HG03108 (cell line): ENCODE data around the gene KANK3.
"Not testable (repeated sequence)": the region's sequence is repeated elsewhere in the genome, so short reads cannot be mapped to it uniquely, and the experiment has no call there.

Experiments used
- ATAC-seq: cut with Tn5 transposase; IDR thresholded peaks from one replicate; pipeline ENCODE4 v1.9.1; 2021; ENCODE audit warnings: moderate library complexity; ENCODE audit not compliant: unreplicated experiment

KANK3 gene

DNA sequence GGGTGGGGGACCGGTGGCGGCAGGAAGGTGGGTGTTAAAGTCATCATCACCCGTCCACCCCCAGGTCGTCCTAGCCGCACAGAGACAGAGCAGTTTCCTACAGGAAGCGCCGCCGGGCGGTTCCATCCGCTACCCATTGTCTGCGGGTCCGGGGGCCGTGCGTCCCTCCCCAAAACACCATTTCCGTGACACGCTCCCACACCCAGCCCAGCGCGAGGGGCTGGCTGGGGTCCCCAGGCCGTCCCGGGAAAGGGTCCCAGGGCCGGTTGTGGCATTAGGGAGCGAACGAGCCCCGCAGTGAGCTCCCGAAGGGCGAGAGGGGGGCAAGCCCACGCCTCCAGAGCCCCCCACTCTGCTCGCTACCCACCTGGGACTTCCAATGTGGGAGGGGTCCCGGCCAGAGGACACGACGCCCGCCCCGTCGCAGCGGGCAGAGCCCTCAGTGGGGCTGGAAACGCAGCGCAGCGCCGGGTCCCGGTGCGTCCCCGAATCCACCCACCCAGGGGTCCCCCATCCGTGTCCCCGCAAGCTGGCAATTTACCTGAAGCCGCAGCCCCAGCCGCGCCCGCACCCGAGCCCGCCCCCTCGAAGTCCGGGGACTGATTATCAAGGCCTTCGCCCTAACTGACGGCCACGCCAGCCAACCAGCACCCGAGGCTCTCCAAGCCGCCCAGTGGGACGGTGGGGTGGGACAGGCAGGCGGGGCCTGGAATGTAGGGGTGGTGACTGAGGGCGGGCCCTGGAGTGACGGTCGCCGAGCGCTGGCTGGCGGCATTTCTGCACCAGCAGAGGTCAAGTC is at the start of gene KANK3:
Gene KANK3 (minus strand): TSS at position 579 of the 799 bp plus-strand sequence. CDS start 5,434 bp downstream, outside the sequence.
- peak; percentile 96 for ATAC-seq

DNA sequence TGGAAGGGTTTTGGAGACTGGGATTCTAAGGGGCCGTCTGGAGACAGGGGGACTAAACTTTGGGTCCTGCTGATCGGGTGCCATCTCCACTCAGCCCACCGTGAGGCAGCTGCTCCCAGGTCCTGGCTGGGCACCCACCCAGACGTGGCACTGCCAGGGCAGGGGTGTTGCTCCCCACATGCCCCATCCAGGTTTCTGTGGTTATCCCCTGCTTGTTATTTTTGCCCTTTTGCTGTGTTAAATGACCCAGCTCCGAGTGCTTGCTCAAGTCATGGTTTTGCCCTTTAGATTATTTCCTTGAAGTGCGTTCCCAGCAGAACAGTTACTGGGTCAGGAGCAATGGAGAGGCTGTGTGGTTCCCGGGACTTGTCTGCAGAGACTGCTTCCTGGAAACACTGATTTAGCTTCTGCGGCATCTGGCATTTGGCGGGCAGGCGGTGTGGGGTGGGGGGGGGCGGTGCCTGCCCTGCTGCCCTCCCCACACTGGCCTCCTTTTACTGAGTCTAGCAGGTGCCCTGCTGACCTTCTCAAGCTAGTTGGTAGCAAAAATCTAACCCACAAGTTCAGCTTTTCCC is 49.0 kb upstream of the KANK3 start:
- no peak for ATAC-seq

DNA sequence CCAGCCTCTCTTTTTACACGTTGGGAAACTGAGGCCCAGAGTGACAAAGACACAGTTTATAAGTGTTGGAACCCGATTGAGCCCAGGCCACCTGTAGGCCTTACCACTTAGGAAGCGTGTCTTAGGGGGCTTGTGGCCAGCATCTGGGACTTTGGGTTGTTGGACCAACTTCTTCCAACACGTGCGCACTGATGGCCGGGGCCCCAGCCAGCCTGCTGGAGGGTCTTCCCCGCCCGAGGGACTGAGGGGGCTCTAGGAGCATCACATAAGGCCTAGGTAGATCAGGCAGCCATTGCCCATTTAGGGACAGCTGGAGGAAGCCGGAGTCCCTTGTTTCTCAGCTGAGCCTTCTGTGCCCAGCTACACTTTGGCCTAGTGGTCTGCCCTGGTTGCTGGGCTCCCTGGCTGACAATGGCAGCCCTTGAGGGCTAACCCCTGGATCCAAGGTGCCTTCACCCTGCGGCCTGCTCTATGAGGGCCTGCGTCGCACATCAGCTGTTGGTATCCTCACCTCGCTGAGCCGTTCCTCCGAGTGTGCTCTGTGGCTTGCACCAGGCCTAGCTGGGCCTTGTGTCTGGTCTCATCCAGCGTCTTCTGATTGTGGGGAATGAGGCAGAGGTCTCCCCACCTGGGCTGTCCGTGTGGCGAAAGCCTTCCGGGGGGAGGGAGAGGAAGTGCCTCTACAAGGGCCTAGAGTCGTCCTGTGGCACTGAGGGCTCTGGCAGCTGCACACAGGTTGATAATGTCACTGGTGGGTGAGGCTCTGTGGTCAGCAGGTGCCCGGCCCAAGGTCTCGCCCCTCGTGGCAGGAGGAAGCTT is 48.3 kb upstream of the KANK3 start:
- ATAC-seq, result no peak

DNA sequence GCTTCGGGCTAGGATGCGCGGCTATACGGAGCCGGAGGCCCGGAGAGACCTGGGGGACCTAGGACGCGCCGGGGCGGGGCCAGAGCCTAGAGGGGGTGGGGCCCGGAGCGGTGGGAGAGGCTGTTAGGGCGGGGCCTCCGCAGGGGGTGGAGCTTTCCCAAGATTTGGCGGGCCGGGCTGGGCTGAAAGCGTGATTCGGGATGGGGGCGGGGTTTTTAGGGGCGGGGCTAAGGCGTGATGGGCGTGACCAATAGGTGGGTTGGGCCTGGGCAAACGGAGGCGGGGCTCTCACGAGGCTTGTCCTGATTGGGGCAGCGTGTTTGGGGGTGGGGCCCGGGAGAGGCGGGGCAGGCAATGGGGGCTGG is 47.5 kb upstream of the KANK3 start:
- ATAC-seq, result peak; percentile 33

GRCh38 chr19:8389891-8390616 is 47.0 kb upstream of the KANK3 start, which contains the start of gene RAB11B:
TSS of gene RAB11B (plus strand) at chr19:8390360. CDS start at chr19:8390417, 57 bp downstream.
- ATAC-seq, result peak; percentile 86

DNA sequence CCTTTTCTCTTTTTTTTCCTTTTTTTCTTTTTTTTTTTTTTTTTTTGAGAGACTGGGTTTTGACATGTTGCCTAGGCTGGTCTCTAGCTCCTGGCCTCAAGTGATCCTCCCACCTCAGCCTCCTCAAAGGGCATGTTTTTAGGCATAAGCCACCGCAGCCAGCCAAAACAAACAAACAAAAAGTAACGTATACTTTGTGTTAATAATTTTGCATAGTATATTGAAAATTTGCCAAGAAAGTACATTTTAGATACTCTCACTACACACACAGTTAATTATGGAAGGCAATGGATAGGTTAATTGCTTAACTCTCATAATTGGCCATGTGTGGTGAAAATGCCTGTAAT is 45.5 kb upstream of the KANK3 start:
- ATAC-seq, result no peak

DNA sequence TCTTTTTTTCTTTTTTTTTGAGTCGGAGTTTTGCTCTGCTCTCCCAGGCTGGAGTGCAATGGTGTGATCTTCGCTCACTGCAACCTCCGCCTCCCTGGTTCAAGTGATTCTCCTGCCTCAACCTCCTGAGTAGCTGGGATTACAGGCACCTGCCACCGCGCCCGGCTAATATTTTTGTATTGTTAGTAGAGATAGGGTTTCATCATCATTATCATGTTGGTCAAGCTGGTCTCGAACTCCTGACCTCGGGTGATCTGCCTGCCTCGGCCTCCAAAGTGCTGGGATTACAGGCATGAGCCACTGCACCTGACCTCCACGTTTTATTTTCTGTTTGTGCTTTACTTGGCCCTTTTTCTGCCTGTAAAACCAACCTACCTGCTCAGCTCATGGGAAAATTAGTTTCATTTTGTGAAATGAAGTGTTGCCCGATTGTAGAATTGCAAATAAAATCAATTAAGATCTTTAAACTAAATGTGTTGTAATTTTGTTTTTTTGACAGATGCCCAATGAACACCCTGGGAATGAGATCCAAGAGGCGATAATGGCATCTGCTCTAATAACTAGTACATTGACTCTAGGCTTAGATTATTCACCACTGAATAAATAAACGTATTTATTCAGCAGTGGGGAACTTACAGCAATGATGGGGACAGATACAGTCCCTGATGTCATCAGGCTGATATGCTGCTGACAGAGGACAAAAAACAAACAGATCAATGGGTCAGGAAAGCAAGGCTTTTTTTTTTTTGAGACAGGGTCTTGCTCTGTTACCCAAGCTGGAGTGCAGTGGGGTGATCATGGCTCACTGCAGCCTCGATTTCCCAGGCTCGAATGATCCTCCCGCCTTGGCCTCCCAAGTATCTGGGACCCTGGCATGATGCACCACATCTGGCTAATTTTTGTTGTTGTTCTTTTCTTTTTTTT is 44.9 kb upstream of the KANK3 start:
- no peak for ATAC-seq

GRCh38 chr19:8386990-8387389 is 43.9 kb upstream of the KANK3 start:
- no peak for ATAC-seq

DNA sequence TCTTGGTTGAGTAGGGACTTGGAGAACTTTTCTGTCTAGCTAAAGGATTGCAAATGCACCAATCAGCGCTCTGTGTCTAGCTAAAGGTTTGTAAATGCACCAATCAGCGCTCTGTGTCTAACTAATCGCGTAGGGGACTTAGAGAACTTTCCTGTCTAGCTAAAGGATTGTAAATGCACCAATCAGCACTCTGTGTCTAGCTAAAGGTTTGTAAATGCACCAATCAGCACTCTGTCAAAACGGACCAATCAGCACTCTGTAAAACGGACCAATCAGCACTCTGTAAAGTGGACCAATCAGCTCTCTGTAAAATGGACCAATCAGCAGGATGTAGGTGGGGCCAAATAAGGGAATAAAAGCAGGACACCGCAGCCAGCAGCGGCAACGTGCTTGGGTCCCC is 43.4 kb upstream of the KANK3 start:
- ATAC-seq, result not testable (repeated sequence)

DNA sequence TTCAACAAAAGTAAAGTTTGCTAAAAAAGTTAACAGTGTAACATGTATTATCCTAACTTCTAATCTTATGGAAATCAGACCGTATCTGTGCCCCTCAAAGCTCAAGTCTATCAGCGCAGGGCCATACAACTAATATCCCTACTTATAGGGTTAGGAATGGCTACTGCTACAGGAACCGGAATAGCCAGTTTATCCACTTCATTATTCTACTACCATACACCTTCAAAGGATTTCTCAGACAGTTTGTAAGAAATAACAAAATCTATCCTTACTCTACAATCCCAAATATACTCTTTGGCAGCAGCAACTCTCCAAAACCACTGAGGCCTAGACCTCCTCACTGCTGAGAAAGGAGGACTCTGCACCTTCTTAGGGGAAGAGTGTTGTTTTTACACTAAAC is 42.5 kb upstream of the KANK3 start:
- not testable (repeated sequence) for ATAC-seq

DNA sequence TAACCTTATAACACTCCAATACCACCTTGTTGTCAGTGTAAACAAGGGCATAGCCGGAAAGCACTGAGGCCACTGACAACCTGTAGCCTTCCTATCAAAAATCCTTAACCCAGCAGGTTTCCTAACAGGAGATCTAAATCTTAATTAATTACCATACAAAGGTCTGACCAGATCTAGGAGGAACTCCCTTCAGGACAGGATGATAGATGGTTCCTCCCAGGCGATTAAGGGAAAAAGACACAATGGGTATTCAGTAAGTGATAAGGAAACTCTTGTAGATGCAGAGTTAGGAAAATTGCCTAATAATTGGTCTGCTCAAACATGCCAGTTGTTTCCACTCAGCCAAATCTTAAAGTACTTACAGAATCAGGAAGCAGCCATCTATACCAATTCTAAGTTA is 42.0 kb upstream of the KANK3 start:
- not testable (repeated sequence) for ATAC-seq

- not testable (repeated sequence) for ATAC-seq
These were observed 41.5 kb upstream of the KANK3 start for GRCh38 chr19:8384569-8384968.

DNA sequence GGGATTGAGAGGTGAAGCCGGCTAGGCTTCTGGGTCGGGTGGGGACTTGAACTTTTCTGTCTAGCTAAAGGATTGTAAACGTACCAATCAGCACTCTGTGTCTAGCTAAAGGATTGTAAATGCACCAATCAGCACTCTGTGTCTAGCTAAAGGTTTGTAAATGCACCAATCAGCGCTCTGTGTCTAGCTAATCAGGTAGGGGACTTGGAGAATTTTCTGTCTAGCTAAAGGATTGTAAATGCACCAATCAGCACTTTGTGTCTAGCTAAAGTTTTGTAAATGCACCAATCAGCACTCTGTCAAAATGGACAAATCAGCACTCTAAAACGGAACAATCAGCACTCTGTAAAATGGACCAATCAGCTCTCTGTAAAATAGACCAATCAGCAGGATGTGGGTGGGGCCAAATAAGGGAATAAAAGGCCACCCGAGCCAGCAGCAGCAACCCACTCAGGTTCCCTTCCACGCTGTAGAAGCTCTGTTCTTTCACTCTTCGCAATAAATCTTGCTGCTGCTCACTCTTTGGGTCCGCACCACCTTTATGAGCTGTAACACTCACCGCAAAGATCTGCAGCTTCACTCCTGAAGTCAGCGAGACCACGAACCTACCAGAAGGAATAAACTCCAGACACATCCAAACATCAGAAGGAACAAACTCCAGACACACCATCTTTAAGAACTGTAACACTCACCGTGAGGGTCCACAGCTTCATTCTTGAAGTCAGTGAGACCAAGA is 36.3 kb upstream of the KANK3 start:
- not testable (repeated sequence) for ATAC-seq

- ATAC-seq, result no peak
These were observed 34.5 kb upstream of the KANK3 start for GRCh38 chr19:8377598-8377997.

GRCh38 chr19:8376373-8376974 is 33.4 kb upstream of the KANK3 start:
- ATAC-seq, result not testable (repeated sequence)

- ATAC-seq, result not testable (repeated sequence)
These were observed 32.7 kb upstream of the KANK3 start for GRCh38 chr19:8375766-8376165.

DNA sequence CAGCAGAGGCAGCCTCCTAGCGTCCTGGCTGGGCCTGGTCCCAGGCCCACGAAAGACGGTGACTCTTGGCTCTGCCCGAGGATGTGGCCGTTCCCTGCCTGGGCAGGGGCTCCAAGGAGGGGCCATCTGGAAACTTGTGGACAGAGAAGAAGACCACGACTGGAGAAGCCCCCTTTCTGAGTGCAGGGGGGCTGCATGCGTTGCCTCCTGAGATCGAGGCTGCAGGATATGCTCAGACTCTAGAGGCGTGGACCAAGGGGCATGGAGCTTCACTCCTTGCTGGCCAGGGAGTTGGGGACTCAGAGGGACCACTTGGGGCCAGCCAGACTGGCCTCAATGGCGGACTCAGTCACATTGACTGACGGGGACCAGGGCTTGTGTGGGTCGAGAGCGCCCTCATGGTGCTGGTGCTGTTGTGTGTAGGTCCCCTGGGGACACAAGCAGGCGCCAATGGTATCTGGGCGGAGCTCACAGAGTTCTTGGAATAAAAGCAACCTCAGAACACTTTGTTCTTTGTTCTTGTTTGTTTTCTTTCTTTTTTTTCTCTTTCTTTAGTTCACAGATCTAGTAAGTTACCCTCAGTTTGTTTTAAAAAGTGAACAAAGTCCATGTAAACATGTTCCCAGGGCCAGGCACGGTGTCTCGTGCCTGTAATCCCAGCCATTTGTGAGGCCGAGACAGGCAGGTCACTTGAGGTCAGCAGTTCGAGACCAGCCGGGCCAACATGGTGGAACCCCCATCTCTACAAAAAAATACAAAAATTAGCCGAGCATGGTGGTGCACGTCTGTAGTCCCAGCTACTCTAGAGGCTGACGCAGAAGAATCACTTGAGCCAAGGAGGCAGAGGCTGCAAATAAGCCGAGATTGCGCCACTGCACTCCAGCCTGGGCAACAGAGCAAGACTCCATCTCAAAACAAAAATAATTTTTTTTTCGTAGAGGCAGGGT is 31.1 kb upstream of the KANK3 start:
- ATAC-seq, result no peak
